ENCODE data around the gene PLPPR5. TPM values are rescaled to one million over a fixed set of nuclear protein-coding genes. Genes with fewer than 3 reads are reported as not detected.
"Not testable (repeated sequence)": the region's sequence is repeated elsewhere in the genome, so short reads cannot be mapped to it uniquely, and the experiment has no call there.

The PLPPR5 gene
- total RNA-seq, result under 1 TPM in 2 of 4 donors, not detected in 2; 0.12 to 0.13 TPM

- Histone ChIP-seq H3K27ac (no peak within 1 kb of the TSS), H3K4me1 (peaks cover 0 to 17% (median 5%) of the 10 kb centered on the region in 3 donors), H3K4me3 (peak within 1 kb of the TSS in 1 of 2 donors; percentile 48), H3K9me3 (no peaks in the 10 kb centered on the region), H3K36me3 (no peaks in the 10 kb centered on the region), H3K27me3 (peaks cover 68% of the 10 kb centered on the region)
- TF ChIP-seq EP300 (IDR thresholded peaks at IDR 0.05) (no peak), POLR2A (IDR thresholded peaks at IDR 0.05) (no peak), CTCF (IDR thresholded peaks at IDR 0.05) (no peak), POLR2AphosphoS5 (IDR thresholded peaks at IDR 0.05) (no peak)
- WGBS, 2 donors (ENCODE audit: low coverage in 1 of 2), result 1% methylated on average over 17 to 20 of the region's 56 CpGs
- peak; percentile 7 for ATAC-seq
Observed at GRCh38 chr1:99004861-99005442, at the start of gene PLPPR5. Gene PLPPR5, minus strand, starts transcription at chr1:99004861. Its CDS starts 190 bp downstream, at chr1:99004671.

GRCh38 chr1:99051611-99052283 lies 47.1 kb upstream of the PLPPR5 start:
- peaks cover 10% of the 10 kb centered on the region for H3K27me3 ChIP-seq
- TF ChIP-seq EP300 (IDR thresholded peaks at IDR 0.05) (no peak), CTCF (IDR thresholded peaks at IDR 0.05) (no peak), POLR2AphosphoS5 (IDR thresholded peaks at IDR 0.05) (no peak), POLR2A (IDR thresholded peaks at IDR 0.05) (no peak)
- no peaks in the 10 kb centered on the region for H3K4me1 ChIP-seq
- no peak overlapping the region for H3K27ac ChIP-seq
- ATAC-seq, result no peak
- H3K36me3 ChIP-seq, result no peaks in the 10 kb centered on the region
- WGBS, 2 donors (ENCODE audit: low coverage in 1 of 2), result 79 to 90% methylated on average over 2 of the region's 10 CpGs
- no peak overlapping the region for H3K4me3 ChIP-seq
- H3K9me3 ChIP-seq, result no peaks in the 10 kb centered on the region

- no peak for ATAC-seq
- Histone ChIP-seq H3K9me3 (peaks cover 0 to 10% (median 0%) of the 10 kb centered on the region in 3 donors), H3K4me3 (no peak overlapping the region), H3K27ac (no peak overlapping the region), H3K27me3 (peaks cover 6% of the 10 kb centered on the region), H3K36me3 (no peaks in the 10 kb centered on the region), H3K4me1 (no peaks in the 10 kb centered on the region)
- 27 to 45% methylated on average over 3 of the region's 3 CpGs for WGBS, 2 donors (ENCODE audit: low coverage in 1 of 2)
- TF ChIP-seq POLR2AphosphoS5 (IDR thresholded peaks at IDR 0.05), result no peak
- no peak for TF ChIP-seq POLR2A (IDR thresholded peaks at IDR 0.05)
- no peak for TF ChIP-seq CTCF (IDR thresholded peaks at IDR 0.05)
- TF ChIP-seq EP300 (IDR thresholded peaks at IDR 0.05), result no peak
Observed at GRCh38 chr1:99049745-99050144, 45.1 kb upstream of the PLPPR5 start.

- not testable (repeated sequence) for H3K36me3 ChIP-seq
Observed at GRCh38 chr1:99036746-99037145, 32.1 kb upstream of the PLPPR5 start.

GRCh38 chr1:99018313-99018712 lies 13.7 kb upstream of the PLPPR5 start:
- no peak for ATAC-seq
- H3K27me3 ChIP-seq, result no peaks in the 10 kb centered on the region
- TF ChIP-seq EP300 (IDR thresholded peaks at IDR 0.05) (no peak), CTCF (IDR thresholded peaks at IDR 0.05) (no peak), POLR2A (IDR thresholded peaks at IDR 0.05) (no peak), POLR2AphosphoS5 (IDR thresholded peaks at IDR 0.05) (no peak)
- 45 to 61% methylated on average over 3 of the region's 3 CpGs for WGBS, 2 donors (ENCODE audit: low coverage in 1 of 2)
- H3K4me1 ChIP-seq, result no peaks in the 10 kb centered on the region
- no peak overlapping the region for H3K4me3 ChIP-seq
- H3K9me3 ChIP-seq, result no peaks in the 10 kb centered on the region
- no peaks in the 10 kb centered on the region for H3K36me3 ChIP-seq
- no peak overlapping the region for H3K27ac ChIP-seq

More at GRCh38 chr1:99036746-99037145, 32.1 kb upstream of the PLPPR5 start:
- H3K4me1 ChIP-seq, H3K27ac ChIP-seq, ATAC-seq, H3K4me3 ChIP-seq, H3K27me3 ChIP-seq: not testable (repeated sequence)
- WGBS, 2 donors (ENCODE audit: low coverage in 1 of 2), result 72% methylated on average over 2 to 5 of the region's 5 CpGs
- H3K9me3 ChIP-seq, result peaks cover 0 to 34% (median 0%) of the 10 kb centered on the region in 3 donors

Data from gastroesophageal sphincter (tissue), 4 donors.